HTR-8/SVneo (cell line): ENCODE results near the gene RBM19.

ENCODE experiments used
- DNase-seq: peaks from one replicate; pipeline ENCODE4 v3.0.0; 2011; ENCODE audit warnings: low spot score, mixed read lengths; ENCODE audit not compliant: insufficient read length
- FAIRE-seq: peaks from 2 replicates; lab custom pipeline; 2011; peaks lifted over from hg19 to GRCh38; lab: Jason Lieb, UNC

The RBM19 gene

DNA sequence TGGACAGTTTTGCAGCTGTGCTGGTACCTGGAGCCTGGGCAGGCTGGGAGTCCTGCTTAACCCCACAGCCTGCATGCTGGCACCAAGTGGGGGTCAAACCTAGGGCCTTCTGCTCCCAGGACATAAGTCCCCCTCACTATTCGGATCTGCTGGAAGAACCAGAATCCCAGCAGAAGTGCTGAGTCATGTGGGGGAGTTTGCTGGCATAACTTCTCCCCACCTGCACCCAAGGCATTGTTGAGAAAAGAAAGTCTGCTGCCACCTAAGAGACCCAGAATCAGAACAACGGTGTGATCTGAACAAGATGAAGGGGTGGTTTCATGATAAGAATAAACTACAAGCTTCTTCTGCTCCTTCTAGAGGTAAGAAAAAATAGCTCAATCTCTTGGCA is 102.7 kb downstream of the RBM19 start:
- FAIRE-seq: no peak
- no peak for DNase-seq

DNA sequence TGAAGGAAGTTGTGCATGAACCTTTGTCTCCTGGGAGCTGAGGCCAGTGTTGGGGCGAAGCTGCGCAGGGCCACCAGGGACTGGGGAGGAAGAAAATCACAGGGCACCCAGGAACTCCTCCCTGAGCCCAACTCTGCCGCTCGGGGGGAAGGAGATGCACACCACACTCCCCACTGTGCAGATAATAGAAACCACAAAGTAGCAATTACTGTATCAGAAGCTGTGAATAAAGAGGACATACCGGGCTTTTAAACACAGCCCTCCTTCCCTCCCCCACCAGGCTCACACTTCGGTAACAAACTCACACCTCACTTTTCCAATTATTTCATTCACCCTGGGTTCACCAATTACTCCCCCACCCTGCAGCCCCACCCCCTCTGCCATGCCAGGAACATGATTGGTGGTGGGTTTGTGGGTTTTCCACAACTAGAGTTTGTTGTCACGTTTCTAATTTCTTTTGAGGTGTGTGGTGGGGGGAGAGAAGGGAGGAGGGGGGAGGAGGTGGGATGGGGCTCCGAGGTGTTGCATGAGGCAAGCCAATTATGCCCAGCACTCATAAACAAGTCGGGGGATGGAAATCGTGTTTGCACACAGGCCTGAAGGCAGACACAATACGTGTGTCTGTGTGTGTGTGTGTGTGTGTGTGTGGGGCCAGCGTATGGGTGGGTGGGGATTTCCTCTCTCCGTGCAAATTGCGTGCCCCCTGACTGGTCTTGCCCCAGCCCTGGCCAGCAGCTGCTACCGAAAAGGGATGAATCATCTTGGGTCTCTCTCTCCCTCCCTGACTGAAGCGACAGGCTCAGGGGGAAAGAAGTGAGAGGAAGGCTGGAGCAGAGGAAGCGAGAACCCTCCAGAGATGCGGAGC is 103.3 kb downstream of the RBM19 start:
- DNase-seq (peak; percentile 31), FAIRE-seq (no peak)

DNA sequence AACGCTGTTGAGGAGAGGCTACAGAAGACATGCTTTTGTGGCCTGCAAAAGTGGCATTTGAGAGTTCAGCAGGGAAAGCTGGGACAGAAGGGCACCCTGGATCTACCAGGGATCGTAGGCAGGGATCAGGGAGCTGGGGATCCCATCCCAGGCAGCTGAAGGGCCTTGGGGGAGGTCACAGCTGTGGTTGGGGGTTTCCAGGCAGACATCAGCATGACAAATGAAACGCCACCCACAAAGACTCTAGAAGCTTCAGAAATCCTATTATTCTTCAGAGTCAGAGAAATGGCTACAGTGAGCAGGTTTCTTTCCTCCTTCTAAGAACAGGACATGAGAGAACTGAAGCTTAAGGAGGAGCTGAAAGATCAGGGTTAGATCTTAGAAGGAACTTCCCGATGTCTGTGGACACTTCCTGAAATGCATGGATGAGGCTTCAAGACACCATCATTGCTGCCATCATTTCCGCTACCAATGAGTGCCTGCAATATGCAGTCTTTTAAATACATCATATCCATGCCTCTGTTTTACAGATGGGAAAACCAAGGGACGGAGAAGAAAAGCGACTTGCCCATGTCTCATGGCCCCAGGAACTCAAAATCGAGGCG is 104.3 kb downstream of the RBM19 start:
- DNase-seq (no peak), FAIRE-seq (no peak)

DNA sequence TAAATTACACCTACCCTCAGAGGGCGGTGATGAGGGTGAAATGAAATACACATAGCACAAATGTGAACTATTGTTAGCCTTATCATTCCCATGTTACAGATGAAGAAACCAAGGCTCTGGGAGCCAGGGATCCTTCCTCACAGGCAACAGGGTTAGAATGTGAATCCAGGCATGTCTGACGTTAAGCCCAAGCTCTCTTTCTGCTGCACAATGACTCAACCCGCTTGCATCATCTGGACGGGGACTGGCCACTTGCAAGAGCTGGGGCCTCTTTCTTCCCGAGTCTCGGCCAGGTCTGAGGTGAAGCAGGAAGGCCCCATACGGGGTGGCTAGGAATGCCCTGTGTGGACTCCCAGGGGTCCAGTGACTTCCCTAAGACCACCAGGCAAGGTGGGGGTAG is 105.2 kb downstream of the RBM19 start:
- FAIRE-seq (no peak), DNase-seq (peak; percentile 35)

DNA sequence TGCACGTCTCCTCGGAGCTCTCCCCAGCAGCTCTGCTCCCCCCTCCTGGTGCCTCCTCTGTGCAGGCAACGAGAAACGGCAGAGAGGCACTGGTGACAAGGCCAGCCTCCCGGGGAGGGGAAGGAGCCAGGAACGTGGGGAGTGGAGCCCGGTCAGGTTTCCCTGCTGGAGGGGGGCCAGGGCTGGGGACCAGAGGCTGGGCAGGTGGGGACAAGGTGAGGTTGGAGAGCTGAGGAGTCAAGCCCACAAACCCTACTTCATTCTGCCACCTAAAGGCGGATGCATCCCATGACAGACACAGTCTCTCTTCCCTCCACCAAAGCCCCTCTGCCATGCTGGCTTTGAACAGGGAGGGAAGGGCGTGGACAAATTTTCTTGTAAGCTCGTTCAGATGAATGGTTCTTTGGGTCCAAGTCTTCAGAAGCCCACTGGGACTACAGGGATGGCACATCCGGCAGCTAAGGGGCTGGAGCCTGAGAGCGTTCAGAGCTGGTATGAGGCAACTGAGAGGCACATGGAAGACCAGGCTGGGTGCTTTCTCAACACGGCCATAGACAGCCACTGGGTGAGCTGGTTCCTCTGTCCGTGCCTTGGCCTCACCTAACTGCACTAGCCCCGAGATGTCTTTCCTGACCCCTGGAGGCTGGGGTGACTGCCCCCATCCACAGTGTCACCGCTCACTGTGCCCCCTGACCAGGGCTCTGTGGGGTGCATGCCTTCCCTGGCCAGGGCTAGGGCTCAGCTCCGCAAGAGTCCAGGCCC is 105.9 kb downstream of the RBM19 start:
- no peak for FAIRE-seq
- DNase-seq: no peak

DNA sequence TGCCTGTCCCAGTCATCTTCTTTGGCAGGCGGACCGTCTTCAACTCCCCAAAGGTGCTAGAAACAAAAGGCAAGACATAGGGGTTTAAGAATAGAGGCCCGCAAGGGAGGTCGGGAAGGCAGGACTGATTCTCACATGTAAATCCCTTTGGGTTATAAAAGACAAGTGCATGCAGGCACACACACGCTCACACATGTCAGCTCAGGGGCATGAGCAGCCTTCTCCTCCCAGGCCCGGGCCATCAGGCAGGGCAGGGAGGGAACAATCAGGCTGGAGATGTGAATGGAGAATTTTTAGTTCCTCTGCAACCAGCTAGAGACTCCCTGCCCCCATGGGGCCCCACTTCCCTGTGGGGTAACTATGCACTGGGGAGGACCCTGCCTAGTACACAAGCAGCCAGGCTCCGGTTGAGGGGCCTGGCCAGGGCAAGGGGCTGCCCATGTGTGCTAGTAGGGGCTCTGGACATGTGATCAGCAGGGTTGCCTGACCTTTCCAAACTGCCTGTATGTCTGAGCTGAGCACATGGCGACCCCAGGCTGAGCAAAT is 107.2 kb downstream of the RBM19 start:
- no peak for DNase-seq
- FAIRE-seq: no peak

DNA sequence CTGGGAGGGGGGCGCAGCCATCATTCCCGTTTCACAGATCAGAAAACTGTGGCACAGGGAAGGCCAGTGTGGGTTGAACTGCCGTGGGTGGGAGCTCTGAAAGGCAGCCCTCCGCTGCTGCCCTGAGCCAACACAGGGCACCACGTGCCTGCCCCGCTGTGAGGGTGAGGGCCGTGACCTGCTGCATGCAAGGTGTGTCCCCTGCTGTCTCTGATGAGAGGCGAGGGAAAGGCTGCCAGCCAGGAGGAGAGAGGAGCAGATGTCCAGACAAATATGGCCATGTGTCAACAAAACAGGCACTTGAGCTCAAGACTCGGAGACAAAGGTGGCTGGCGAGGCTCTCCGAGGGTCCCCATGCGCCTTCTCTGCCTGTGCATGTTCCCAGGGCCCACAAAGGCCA is 108.8 kb downstream of the RBM19 start:
- DNase-seq (no peak), FAIRE-seq (no peak)

DNA sequence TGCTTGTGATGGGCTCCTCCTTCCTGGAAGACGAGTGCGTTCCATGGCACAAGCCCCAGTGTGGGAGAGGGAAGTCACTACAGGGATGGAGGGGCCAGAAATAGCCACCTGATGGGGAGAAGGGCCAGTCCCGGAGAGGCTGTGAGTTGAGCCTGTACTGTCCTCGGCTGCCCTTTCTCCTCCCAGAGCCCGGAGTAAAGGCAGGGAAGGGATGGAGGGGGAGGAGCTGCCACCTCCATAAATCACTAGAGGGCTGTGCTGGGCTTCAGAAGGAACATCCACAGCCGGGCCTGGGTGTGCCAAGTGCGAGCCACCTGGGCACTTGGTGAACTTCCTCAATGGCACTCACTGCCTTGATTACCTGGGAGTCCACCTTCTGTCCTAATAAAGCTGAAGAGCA is 110.1 kb downstream of the RBM19 start:
- FAIRE-seq: no peak
- no peak for DNase-seq

DNA sequence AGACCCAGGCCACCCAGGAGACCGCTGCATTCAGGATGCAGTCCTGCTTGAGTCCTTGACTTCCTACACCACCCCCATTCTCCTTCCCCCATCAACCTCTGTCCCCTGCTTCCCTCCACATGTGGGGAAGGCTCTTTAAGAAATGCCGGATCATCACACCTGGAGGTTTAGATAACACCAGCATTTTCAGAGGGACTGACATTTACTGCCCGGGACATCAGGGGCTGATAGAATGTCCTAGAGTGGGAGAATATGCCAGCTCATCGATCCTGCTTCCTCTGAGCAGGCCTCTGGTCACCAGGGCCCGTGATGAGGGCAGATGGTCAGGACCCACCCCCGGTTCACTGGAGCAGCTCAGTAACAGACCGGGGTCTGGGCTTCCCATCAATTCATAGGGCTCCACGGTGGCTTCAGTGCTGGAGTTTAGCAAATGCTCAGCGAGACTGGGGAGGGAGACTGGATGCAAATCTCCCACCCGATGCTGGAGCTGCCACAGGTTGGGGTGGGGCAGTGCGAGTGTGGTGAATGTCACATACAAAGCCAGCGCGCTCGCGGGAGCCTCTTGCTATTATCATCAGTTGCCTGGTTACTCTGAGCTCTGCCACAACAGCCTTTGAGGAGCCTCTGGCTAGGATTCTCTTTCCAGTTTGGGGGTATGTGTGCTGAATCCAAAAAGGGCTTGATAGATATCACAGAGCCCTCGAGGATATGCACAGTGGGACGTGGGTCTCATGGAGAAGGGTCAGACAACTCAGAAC is 111.6 kb downstream of the RBM19 start:
- DNase-seq (no peak), FAIRE-seq (no peak)

DNA sequence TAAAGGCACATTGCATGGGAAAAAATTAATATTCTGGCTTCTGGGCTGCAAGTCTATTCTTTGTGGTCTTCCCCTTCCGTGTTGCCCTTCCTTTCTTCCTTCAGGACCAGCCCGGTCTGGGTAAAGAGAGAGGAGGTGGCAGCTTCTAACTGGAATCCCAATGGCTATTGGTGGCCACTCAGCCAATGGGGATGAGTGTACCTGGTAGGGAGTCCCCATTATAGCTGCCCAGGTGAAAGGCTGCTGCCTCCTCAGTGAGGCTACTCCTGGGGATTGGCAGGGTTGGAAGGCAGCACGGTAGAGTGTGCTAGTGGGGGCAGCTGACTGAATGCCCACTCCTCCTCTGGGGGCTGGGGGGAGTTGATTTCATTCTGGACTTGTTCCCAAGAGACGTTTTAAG is 112.6 kb downstream of the RBM19 start:
- FAIRE-seq: no peak
- DNase-seq: no peak

DNA sequence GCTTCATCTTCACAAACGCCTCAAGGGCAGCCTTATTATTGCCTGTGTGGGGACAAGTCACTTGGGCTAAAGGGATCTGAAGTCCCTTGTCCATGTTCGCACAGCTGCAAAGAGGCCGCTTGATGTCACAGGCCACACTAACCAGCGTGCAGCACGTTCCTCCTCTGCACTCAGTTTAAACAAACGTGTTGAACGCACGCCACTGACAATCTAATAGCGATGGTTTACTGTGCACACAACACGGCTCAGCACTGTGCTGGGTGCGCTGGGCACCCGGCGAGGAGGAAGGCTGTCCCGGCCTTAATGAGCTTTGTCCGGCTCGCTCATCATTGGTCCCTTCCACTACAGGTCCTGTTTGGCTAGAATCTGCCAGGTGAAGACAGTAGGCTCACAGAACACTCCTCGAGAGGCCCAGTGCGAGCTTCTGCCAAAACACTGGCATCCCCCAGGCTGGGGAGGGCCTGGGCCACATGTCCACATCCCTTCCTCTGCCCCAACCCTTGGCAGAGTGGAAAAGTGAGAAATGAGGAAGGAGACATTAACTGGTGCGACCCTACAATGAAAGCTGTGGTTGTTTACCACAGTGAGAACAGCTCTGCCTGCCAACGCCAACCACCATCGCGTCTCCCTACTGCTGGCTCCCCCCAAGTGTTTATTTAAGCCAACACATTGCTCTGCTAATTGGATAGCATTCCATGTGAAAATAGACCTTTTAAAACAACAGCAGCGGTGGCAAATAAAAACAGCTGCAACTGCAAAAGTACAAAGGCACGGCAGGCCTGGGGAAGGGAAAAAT is 113.2 kb downstream of the RBM19 start:
- FAIRE-seq (peak; percentile 16), DNase-seq (no peak)

DNA sequence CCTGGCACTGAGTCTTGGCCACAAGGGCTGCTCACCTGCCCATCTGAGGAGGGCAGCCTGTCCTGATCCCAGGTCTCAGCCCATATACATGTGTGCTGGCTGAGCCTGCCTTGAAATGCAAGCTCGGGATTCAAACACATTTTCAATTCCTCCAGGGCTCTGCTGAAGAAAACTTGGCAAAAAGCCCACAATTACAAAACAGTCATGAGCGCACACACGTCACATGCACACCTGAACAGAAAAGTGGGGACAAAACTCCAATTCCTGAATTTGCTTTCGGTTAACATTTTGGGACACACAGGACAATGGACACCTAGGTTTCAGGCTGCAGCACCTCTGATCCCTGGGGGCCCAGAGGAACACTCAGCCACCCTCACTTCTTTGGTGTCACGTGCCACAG is 113.9 kb downstream of the RBM19 start:
- DNase-seq (no peak), FAIRE-seq (no peak)

DNA sequence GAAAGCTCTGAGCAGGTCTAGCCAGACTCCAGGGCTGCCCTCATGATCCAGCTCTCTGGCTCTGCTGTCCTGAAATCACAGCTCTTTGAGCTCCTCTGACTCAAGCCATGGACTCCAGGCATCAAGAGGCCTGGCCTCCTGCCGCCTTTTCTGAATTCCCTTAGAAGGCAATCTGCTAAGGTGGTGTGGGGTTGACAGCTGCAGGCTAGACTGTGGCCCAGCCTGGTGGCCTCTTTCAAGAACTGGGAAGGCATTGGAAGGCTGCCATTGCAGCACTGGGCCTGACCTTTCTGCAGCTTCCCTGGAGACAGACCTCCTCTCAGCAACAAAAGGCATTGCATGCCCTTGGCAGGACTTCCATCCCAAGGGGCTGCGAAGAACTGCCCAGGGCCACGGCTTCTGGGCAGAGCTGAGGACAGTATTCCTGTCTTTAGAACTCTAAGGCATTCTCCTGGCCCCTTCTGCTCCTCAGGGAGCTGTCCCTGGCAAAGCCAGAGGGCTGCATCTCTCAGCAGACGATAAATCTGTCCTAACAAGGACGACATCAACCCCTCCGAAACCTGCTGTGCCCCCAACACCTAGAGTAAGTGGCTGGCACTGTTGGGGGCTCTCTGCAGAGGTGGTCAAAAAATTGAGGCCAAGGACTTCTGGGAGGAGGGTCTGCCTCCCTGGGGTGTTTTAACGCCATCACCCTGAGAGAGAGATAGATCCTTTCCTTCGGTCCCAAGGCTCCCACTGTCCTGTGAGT is 115.6 kb downstream of the RBM19 start:
- FAIRE-seq (no peak), DNase-seq (no peak)

DNA sequence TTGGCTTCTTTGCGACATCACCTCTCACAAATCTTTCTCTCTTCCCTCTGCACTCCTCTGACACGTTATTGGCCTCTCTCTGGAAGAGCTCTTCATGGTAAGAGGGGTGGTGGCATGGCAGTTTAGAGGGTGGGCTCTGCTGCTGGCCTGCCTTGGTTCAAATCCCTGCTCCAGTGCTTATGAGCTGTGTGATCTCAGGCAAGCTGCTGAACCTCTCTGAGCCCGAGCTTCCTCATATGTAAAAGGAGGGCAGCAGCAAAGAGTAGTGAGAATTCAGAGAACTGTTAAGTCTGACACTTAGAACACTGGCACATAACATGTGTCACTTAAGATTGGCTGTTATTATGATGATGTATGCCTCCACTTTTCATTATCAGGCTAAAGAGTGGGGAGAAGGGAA is 118.3 kb downstream of the RBM19 start:
- FAIRE-seq (no peak), DNase-seq (no peak)

DNA sequence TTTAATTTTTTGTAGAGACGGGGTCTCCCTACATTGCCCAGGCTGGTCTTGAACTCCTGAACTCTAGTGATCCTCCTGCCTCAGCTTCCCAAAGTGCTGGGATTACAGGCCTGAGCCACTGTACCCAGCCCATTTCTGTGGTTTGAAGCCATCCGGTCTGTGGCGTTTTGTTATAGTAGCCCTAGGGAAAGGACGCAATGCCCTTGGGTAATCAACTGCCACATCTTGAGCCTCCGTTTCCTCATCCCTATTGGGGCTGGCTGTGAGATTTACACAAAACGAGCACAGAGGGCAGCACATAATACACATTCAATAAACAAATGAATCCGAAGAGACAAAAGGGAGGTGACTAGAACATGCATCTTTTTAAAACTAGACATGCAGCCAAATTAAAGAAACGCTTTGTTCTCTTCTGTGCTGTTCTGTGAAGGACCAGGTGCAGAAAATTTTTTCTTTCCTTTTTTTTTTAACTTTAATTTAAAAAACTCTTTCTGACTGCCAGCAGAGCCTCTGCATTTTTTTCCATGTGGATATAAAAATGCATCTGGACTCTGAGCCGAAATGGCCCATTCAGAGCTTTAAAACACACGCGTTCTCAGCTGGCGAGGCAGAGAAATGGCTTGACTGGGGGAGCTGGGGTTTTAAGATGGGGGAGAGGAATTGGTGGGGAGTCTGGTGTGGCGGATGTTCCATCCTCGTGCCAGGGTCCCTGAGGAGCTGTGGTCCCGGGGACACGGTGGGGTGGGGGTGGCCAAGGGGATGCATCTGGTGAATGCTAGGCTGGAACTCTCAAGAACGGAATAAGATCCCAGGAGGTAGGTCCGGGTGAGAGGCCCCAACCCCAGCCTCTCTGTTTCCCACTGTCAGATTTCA is 119.0 kb downstream of the RBM19 start:
- no peak for DNase-seq

DNA sequence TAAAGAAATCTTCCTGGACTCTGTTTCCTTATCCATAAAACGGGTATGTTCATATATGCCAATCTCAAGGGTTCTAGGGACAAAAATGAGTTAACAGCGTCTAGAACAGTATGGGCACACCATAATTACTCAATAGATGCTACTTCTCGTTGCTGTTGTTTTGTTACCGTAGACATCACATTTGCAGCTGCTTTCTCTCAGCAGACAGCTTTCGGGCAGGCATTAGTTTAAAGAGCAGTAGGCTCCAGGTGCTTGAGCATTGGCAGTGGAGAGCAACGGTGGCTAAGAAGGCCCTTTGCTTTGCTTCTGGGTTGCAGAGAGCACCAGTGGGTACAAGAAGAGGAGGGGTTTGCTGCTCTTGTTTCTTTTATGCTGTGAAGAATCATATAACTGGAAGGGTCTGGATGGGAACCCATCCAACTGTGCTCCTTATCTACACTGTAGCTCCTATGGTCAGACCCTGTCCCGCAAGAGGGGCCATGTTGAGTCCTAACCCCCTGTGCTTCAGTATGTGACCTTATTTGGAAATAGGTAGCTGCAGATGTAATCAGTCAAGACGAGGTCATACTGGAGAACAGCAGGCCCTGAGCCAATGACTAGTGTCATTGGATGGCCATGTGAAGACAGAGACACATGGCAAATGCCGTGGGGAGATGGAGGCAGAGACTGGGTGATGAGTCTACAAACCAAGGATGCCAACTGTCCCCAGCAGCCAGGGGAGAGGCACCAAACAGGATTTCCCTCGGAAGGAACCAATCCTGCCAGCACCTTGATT is 120.0 kb downstream of the RBM19 start:
- FAIRE-seq: no peak
- DNase-seq: no peak

More for the DNA sequence above, 119.0 kb downstream of the RBM19 start:
- no peak for FAIRE-seq
